ENCODE results near the gene ELOVL7.
"Not testable (repeated sequence)": the region's sequence is repeated elsewhere in the genome, so short reads cannot be mapped to it uniquely, and the experiment has no call there.

The ELOVL7 gene

DNA sequence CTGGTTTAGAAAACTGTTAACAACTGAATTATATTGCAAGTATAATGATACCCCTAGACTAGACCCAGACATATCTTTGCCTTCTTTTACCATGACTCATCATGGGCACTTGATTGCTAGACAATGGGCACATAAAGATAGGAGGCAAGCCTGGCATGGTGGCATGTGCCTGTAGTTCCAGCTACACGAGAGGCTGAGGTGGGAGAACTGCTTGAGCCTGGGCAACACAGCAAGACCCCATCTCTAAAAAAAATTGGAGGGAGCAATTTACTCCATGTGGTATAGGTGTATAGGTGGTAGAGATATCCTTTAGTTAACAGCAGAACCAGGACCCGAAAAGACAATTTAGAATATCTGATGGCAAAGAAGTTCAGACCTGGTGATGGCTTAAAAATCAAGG, 51.6 kb downstream of the ELOVL7 start:
- DNase-seq, result no peak

DNA sequence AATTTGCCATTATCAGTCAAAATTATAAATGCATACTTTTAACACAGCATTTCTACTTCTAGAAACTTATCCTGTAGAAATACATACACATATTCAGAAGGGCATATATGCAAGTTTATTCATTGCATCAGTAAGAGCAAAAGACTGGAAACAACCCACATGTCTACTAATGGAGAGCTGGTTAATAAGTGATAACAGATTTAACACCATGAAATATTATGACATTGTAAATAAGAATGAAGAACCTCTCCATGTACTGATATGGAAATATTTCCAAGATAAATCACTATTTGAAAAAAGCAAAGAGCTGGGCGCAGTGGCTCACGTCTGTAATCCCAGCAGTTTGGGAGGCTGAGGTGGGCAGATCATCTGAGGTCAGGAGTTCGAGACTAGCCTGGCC, 54.5 kb downstream of the ELOVL7 start:
- no peak for DNase-seq

DNA sequence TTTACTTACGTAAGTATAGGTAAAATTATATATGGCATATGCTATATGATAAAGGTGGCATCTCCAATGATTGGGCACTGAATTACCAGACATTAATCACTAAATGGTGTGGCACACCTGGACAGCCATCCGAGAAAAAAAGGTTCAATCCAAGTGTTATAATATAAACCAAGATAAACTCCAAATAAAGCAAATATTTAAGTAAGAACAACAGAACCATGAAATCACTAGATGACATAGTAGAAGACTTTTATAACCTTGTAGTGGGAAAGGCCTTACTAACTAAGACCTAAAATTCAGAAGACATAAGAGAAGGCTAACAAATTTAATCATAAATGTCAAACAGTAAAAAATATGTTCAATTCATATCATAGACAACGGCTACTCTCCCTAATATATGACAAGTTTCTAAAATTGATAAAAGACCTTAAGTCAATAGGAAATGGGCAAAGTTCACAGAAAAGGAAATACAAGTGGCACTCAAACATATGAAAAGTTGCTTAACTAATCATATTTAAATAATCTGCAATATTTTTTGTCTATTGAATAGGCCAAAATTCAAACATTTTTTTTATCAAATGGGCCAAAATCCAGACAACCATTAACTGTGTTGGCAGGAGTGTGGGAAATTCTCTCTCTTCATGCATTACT, 55.1 kb downstream of the ELOVL7 start:
- no peak for DNase-seq

DNA sequence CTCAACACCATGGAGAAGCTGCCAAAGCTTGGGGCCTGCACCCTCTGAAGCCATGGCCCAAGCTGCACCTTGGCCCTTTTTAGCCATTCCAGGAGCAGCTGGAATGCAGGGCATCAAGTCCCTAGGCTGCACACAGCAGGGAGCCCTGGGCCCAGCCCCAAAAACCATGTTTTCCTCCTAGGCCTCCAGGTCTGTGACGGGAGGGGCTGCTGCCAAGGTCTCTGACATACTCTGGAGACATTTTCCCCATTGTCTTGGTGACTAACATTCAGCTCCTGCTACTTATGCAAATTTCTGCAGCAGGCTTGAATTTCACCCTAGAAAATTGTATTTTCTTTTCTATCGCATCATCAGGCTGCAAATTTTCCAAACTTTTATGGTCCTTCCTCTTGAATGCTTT, 64.6 kb downstream of the ELOVL7 start:
- no peak for DNase-seq

DNA sequence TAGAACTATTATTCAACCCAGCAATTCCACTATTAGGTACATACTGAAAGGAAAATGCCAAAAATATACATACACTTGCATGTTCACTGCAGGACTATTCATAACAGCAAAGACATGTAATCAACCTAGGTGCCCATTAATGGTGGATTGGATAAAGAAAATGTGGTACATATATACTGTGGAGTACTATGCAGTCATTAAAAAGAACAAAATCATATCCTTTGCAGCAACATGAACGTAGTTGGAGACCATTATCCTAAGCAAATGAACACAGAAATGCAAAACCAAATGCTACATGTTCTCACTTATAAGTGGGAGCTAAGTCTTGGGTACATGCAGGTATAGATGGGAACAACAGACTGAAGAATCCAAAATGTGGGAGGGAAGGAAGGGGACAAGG, 67.7 kb downstream of the ELOVL7 start:
- DNase-seq, result no peak

DNA sequence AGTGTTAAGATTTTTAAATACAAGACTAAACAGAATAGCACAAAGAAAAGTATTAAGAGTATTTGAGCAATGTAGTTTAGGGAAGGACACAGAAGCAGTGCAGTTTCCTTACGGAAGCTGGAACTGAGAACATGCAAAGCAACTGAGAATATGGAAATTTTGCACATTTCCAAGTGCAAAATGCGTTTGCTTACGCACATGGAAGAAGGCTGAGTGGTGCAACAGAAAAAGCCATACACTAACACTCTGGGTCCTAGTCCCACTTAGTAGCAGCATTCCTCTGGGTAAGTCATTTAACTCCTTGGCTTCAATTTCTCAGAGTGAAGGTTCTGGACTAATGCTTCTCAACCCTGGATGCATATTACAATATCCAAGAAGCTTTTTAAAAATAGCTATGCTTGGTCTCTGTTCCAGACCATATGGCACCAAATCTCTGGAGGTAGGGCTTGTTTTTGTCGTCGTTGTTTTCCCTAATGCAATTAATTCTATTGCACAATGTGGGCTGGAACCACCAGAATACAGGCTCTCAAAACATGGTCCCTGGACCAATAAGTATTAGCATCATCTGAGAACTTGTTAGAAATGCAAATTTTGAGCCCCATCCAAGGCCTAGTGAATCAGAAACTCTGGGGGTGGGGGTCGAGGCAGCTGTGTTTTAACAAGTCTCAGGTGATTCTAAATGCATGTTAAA, 78.9 kb downstream of the ELOVL7 start:
- no peak for DNase-seq

DNA sequence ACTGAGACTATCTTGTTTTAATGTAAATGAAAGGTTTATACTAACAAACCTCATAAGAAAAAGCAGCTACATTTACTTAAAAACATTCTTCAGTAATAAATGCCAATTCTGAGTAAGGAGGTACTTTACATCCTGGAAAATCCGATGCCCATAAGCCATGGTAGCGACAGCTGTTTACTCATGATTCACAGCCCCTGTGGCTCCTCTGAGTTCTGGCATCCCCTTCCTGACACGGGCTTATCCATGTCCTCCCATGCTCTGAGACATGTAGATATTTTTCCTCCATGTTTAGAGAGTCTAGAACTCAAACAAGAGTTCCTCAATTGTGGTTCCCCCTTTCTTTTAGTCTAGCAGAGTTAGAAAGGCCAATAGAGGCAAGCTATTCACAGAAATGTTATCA, 81.0 kb downstream of the ELOVL7 start:
- no peak for DNase-seq

DNA sequence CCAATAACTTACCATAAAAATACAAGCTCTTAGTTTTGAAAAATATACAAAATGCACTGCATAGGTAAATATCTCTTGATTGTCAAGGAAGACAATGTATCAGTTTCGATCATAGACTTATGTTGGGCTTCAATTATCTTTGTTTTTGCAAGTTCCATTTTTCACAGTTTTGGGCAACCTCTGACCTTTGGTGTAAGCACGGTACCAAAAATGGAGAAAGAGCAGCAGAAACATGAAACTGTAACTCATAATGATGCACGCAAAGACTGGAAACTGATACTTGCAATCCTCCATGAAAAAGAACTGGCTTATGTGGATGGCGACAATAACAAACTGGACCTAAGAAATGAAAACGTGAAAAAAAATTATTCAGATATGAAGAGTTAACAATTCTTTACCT, 89.6 kb downstream of the ELOVL7 start:
- DNase-seq, result no peak

DNA sequence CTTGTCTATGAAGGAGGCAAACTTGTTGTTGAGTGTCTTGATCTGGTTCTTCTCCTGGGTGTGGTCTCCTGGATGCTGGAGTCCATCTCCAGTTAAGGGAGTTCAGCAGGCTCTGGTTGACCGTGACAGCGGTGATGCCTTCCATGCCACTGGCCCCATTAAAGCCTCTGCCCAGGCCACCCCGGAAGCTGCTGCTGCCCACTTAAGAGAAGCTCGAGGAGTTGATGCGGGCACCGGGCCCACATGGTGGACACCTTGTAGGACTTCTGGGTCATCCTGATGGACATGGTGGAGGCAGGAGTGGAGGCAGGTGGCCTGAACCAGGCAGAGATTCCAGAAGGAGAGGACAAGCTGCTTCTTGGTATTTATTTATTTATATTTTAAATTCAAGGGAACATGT, 99.4 kb downstream of the ELOVL7 start:
- no peak for DNase-seq

DNA sequence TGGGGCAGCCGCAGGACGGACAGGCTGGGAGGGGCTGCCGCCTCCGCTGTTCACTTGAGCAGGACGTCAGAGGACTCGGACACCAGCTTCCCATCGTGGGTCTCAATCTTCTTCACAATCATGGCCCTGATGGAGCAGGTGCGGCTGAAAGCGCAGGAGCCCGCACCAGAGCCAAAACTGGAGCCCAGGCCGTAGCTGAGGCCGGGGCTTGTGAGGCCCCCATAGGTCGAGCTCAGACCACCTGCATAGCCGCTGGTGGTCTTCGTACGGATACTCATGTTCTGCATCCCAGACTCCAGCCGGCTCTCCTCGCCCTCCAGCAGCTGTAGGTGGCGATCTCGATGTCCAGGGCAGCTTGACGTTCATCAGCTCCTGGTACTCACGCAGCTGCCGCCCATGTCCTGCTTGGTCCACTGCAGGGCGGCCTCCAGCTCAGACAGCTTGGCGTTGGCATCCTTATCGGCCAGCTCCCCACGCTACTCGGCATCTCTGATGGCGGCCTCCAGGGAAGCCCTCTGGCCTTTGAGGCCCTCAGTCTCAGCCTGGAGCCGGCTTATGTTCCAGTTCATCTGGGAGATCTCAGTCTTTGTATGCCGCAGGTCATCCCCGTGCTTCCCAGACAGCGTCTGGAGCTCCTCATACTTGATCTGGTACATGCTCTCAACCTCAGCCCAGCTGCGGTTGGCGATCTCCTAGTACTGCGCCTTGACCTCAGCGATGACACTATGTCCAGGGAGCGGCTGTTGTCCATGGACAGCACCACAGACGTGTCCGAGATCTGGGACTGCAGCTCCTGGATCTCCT, 100.4 kb downstream of the ELOVL7 start:
- DNase-seq, result no peak

DNA sequence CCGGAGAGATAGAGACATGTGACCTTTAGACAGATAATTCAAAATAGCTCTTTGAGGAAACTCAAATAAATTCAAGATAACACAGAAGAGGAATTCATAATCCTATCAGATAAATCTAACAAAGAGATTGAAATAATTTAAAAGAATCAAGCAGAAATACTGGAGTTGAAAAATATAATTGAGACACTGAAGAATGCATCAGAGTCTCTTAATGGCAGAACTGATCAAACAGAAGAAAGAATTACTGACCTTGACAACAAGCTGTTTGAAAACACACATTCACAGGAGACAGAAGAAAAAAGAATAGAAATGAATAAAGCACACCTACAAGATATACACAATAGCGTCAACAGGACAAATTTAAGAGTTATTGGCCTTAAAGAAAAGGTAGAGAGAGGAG, 103.7 kb downstream of the ELOVL7 start:
- DNase-seq, result no peak

DNA sequence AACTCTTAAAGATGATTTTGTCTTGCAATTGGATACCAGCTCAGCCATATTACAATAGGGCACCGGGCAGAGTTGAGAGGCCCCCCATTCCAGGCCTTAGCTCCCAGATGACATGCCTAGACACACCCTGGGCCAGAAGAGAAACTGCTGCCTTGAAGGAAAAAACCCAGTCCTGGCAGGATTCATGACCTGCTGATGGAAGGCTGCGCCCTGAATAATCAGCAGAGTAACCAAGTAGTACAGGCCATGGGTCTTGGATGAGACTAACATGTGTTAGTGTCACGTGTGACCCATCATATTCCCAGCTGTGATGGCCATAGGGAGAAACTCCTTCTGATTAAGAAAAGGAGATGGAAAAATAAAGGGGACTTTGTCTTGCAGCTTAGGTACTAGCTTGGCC, 105.1 kb downstream of the ELOVL7 start:
- DNase-seq, result no peak

DNA sequence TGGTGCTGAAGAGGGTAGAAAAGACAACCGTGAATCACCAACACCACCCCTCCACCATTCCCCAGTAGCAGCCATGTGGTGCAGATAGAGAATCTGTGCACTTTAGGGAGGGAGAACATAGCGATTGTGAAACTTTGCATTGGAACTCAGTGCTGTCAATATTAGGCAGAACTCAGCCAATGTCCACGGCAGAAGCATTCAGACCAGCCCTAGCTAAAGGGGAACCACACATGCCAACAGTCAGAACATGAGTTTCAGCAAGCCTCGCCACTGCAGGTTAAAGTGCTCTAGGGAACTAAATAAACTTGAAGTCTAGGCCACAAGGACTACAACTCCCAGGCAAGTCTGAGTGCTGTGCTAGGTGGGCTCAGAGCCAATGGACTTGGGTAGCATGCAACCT, 105.6 kb downstream of the ELOVL7 start:
- no peak for DNase-seq

DNA sequence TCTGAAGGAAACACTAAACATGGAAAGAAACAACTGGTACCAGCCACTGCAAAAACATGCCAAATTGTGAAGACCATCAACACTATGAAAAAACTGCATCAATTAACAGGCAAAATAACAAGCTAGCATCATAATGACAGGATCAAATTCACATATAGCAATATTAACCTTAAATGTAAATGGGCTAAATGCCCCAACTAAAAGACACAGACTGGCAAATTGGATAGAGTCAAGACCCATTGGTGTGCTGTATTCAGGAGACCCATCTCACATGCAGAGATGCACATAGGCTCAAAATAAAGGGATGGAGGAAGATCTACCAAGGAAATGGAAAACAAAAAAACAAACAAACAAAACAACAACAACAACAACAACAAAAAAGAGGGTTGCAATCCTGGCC, 113.2 kb downstream of the ELOVL7 start:
- DNase-seq, result not testable (repeated sequence)

DNA sequence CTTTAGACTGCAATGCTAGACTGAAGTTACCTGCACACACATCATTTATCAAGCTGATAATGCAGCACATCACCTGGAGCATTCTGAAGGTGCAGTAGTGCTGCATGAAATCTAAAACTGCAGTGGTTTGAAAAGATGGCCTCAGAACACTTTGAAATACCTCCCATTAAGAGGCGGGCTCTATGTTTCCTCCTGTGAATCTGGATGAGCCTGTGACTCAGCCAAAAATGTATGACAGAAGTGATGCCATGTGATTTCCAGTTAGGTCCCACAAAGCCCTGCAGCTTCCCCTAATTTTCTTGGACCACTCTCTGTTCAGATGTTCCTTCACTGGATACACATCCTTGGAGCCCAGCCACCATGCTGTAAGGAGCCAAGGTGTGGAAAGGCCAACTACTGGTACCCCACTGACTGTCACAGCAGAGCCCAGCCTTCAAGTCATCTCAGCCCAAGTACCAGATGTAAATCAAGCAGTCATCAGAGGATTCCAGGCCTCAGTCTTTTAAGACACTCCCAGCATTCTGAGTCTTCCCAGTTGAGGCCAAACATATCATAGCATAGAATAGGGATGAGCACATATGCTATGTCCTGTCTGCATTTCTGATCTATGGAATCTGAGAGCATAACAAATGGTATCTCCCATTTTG, 116.9 kb downstream of the ELOVL7 start:
- DNase-seq, result no peak

DNA sequence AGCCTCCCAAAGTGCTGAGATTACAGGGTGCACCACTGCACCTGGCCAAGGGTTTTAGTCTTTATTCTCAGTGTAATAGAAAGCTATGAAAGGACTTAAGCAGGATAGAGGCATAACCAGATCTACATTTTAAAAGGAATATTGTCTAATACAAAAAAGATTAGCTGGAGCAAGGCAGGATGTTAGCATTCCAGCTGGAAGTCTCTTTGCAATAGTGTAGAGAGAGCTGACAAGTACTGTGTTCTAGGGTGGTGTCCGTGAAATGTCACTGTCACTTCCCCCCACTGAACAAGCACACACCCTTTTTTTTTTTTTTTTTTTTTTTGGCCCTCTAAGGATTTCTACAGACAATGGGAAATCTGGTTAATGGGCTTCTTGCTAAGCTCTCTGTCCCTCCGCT, 119.9 kb downstream of the ELOVL7 start:
- no peak for DNase-seq

DNA sequence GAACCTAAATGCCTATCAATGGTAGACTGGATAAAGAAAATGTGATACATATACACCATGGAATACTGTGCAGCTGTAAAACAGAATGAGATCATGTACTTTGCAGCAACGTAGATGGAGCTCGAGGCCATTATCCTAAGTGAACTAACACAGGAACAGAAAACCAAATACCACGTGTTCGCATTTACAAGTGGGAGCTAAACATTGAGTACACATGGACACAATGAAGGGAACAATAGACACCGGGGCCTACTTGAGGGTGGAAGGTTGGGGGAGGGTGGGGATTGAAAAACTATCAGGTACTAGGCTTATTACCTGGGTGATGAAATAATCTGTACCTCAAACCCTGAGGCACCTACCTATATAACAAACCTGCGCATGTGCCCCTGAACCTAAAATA, 121.7 kb downstream of the ELOVL7 start:
- no peak for DNase-seq

DNA sequence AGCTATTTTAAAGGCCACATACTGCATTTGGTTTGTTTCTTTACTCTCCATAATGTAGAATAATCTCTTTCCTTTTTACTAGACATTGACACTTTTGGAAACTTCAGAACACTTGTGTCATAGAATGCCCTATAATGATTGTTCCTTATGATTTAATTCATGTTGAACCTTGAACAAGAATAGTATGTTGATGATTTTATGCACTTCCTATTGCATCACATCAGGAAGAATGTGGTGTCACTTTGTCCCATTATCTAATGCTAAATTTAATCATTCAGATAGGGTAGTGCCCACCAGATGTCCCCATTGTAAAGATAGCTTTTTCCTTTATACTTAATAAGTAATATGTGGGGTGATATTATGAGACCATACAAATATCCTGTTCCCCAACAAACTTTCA, 124.7 kb downstream of the ELOVL7 start:
- no peak for DNase-seq

DNA sequence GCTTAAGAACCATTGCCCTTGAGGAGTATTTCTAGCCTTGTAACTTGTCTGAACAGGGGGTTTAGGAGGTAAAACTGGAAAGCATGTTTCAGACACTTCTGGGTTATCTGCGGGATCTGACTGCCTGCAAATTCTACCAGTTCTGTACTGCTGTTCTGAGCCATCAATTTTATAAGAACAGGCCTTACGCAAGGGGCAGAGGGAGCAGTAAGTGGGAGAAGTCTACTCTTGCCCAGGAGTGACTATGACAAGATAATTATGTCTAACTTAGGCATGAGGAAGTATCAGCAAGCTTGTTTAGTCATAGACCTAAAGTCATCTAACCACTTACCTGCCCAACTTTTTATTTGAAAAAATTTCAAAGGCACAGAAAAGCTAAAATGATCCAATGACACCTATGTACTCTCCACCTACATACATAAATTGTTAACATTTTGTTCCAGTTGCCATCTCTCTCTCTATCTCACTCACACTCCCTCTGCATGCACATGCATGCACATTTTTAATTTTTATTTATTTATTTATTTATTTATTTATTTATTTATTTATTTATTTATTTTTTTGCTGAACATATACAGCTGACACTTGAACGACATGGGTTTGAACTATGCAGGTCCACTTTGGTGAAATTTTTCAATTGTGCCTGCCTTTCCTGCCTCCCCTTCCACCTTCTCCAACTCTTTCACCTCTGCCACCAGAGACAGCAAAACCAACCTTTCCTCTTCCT, 125.7 kb downstream of the ELOVL7 start:
- DNase-seq, result no peak

DNA sequence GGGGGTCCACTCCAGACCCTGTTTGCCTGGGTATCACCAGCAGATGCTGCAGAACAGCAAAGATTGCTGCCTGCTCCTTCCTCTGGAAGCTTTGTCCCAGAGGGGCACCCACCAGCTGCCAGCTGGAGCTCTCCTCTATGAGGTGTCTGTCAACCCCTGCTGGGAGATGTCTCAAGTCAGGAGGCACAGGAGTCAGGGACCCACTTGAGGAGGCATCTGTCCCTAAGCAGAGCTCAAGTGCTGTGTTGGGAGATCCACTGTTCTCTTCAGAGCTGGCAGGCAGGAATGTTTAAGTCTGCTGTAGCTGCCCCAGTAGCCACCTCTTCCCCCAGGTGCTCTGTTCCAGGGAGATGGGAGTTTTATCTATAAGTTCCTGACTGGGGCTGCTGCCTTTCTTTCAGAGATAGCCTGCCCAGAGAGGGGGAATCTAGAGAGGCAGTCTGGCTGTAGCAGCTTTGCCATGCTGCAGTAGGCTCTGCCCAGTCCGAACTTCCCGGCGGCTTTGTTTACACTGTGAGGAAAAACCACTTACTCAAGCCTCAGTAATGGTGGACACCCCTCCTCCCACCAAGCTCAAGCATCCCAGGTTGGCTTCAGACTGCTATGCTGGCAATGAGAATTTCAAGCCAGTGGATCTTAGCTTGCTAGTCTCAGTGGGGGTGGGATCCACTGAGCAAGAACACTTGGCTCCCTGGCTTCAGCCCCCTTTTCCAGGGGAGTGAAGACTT, 128.7 kb downstream of the ELOVL7 start:
- not testable (repeated sequence) for DNase-seq

DNA sequence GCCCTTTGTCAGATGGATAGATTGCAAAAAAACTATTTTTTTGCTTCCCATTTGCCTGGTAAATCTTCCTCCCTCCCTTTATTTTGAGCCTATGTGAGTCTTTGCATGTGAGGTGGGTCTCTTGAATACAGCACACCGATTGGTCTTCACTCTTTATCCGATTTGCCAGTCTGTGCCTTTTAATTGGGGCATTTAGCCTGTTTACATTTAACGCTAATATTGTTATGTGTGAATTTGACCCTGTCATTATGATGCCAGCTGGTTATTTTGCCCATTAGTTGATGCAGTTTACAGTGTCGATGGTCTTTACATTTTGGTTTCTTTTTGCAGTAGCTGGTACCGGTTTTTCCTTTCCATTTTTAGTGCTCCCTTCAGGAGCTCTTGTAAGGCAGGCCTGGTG, 131.1 kb downstream of the ELOVL7 start:
- DNase-seq, result no peak

DNA sequence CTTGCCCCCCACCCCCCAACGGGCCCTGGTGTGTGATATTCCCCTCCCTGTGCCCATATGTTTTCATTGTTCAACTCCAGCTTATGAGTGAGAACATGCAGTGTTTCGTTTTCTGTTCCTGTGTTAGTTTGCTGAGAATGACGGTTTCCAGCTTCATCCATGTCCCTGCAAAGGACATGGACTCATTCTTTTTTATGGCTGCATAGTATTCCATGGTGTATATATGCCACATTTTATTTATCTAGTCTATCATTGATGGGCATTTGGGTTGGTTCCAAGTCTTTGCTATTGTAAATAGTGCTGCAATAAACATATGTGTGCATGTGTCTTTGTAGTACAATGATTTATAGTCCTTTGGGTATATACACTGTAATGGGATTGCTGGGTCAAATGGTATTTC, 132.2 kb downstream of the ELOVL7 start:
- DNase-seq, result not testable (repeated sequence)

Data from NCI-H2171 (cell line).